H1 (cell line): ENCODE data around the gene CD81. TPM values are rescaled to one million over a fixed set of nuclear protein-coding genes. Genes with fewer than 3 reads are reported as not detected.
A peak's percentile ranks its signal among the peaks of the same experiment; 100 is the strongest.

Experiments
- CTCF ChIA-PET: fragments of 300-600 bp; sonication (Branson Sonifier 250); formaldehyde crosslinking; loops from one replicate; lab custom pipeline; 2021; ENCODE audit not compliant: partially characterized antibody; lab: Charles Lee
- POLR2A ChIA-PET: fragments of 300-600 bp; sonication (Branson Sonifier 250); formaldehyde crosslinking; loops from one replicate; lab custom pipeline; 2021; ENCODE audit warnings: inconsistent platforms; ENCODE audit not compliant: partially characterized antibody; lab: Charles Lee
- DNase-seq, 2 experiments: peaks; one replicate each; pipeline versions ENCODE4 v3.0.0 to v3.0.0-alpha.2; 2010 to 2022; ENCODE audit warnings: low spot score in 2 of 2, low read depth in 1 of 2, mixed read lengths in 1 of 2
- FAIRE-seq: peaks from 2 replicates; lab custom pipeline; 2011; peaks lifted over from hg19 to GRCh38; lab: Jason Lieb, UNC
- H2AFZ ChIP-seq: 2 replicates; pipeline ENCODE4 v1.8.1; 2012; ENCODE audit warnings: low read length, inconsistent platforms
- H2AK5ac ChIP-seq: 2 replicates; pipeline ENCODE4 v1.6.1; 2013; ENCODE audit warnings: low read depth, low read length
- H2BK120ac ChIP-seq: replicated peaks from 2 replicates; pipeline ENCODE3; 2013; ENCODE audit warnings: low read depth, low read length, inconsistent platforms
- H2BK12ac ChIP-seq: 2 replicates; pipeline ENCODE4 v1.6.1; 2013; ENCODE audit warnings: low read depth, low read length
- H2BK15ac ChIP-seq: 2 replicates; pipeline ENCODE4 v1.6.1; 2013; ENCODE audit warnings: low read length
- H2BK20ac ChIP-seq: 2 replicates; pipeline ENCODE4 v1.6.1; 2013; ENCODE audit warnings: low read length
- H2BK5ac ChIP-seq: 2 replicates; pipeline ENCODE4 v1.6.1; 2013; ENCODE audit warnings: low read depth, low read length
- H3K14ac ChIP-seq: 2 replicates; pipeline ENCODE4 v1.6.1; 2013; ENCODE audit warnings: inconsistent platforms; ENCODE audit not compliant: insufficient read length
- H3K18ac ChIP-seq: 2 replicates; pipeline ENCODE4 v1.6.1; 2013; ENCODE audit warnings: low read length; ENCODE audit errors: extremely low read depth
- H3K23ac ChIP-seq: 2 replicates; pipeline ENCODE4 v1.6.1; 2013; ENCODE audit warnings: inconsistent platforms; ENCODE audit not compliant: insufficient read length
- H3K23me2 ChIP-seq: 2 replicates; pipeline ENCODE4 v1.6.1; 2013; ENCODE audit warnings: low read depth, low read length
- H3K27ac ChIP-seq: 2 replicates; pipeline ENCODE4 v1.6.1; 2011; ENCODE audit warnings: low read depth, low read length, inconsistent platforms
- H3K27me3 ChIP-seq, 4 experiments: replicated peaks in 1 of 4; 1 replicate in 1 of 4; 2 replicates in 3 of 4; pipeline versions ENCODE4 v1.6.1 to v1.8.1; 2011 to 2013; ENCODE audit warnings: low read length in 3 of 4, mild to moderate bottlenecking in 3 of 4, inconsistent platforms in 2 of 4, mixed read lengths in 2 of 4, moderate library complexity in 1 of 4; ENCODE audit not compliant: control insufficient read depth in 3 of 4, insufficient read depth in 3 of 4; ENCODE audit errors: extremely low read depth in 1 of 4
- H3K36me3 ChIP-seq, 4 experiments: 2 replicates each; pipeline versions ENCODE4 v1.6.1 to v1.8.1; 2011 to 2013; ENCODE audit warnings: mild to moderate bottlenecking in 4 of 4, low read length in 3 of 4, moderate library complexity in 2 of 4, control low read depth in 1 of 4, inconsistent platforms in 1 of 4; ENCODE audit not compliant: insufficient read depth in 4 of 4, control insufficient read depth in 2 of 4
- H3K4ac ChIP-seq: replicated peaks from 2 replicates; pipeline ENCODE3; 2013; ENCODE audit warnings: low read length, low read depth, mixed read lengths, inconsistent platforms; ENCODE audit not compliant: insufficient read length
- H3K4me1 ChIP-seq, 4 experiments: replicated peaks in 1 of 4; 1 replicate in 1 of 4; 2 replicates in 3 of 4; pipeline versions ENCODE4 v1.6.1 to v1.8.1; 2011 to 2013; ENCODE audit warnings: low read length in 3 of 4, inconsistent platforms in 2 of 4, mixed read lengths in 1 of 4; ENCODE audit not compliant: insufficient read depth in 4 of 4, control insufficient read depth in 3 of 4
- H3K4me2 ChIP-seq, 2 experiments: 2 replicates each; pipeline versions ENCODE4 v1.6.1 to v1.8.1; 2011 to 2013; ENCODE audit warnings: low read depth in 2 of 2, low read length in 2 of 2, control low read depth in 1 of 2, inconsistent platforms in 1 of 2, mild to moderate bottlenecking in 1 of 2; ENCODE audit not compliant: insufficient read depth in 1 of 2
- H3K4me3 ChIP-seq, 4 experiments: fragments of 200-600, 300-600 bp in 1 of 4; sonication (generic), shearing (Covaris generic), sonication (Bioruptor Twin) in 1 of 4; 2 replicates each; pipeline versions ENCODE4 v1.5.1 to v1.8.1; 2011 to 2016; ENCODE audit warnings: low read length in 4 of 4, low read depth in 3 of 4, control low read depth in 2 of 4, inconsistent platforms in 2 of 4, mild to moderate bottlenecking in 2 of 4, mixed read lengths in 1 of 4, moderate library complexity in 1 of 4; ENCODE audit not compliant: insufficient read depth in 2 of 4; ENCODE audit errors: extremely low read depth in 1 of 4
- H3K56ac ChIP-seq: replicated peaks from 2 replicates; pipeline ENCODE3; 2013; ENCODE audit warnings: low read depth, mild to moderate bottlenecking, mixed read lengths, low read length, inconsistent platforms; ENCODE audit not compliant: insufficient read length
- H3K79me1 ChIP-seq: 2 replicates; pipeline ENCODE4 v1.6.1; 2013; ENCODE audit warnings: low read depth, low read length, control low read depth
- H3K79me2 ChIP-seq, 2 experiments: 2 replicates each; pipeline versions ENCODE4 v1.6.1 to v1.8.1; 2012 to 2013; ENCODE audit warnings: low read length in 2 of 2, mild to moderate bottlenecking in 2 of 2, inconsistent platforms in 1 of 2; ENCODE audit not compliant: insufficient read depth in 2 of 2, control insufficient read depth in 1 of 2
- H3K9ac ChIP-seq, 4 experiments: replicated peaks in 1 of 4; 1 replicate in 1 of 4; 2 replicates in 3 of 4; pipeline versions ENCODE4 v1.6.1 to v1.8.1; 2011 to 2013; ENCODE audit warnings: low read depth in 3 of 4, low read length in 3 of 4, control low read depth in 2 of 4, mild to moderate bottlenecking in 2 of 4, moderate library complexity in 2 of 4, inconsistent platforms in 1 of 4; ENCODE audit errors: extremely low read depth in 1 of 4
- H3K9me3 ChIP-seq, 2 experiments: 2 replicates each; pipeline versions ENCODE4 v1.6.1 to v1.8.1; 2012 to 2013; ENCODE audit warnings: mild to moderate bottlenecking in 2 of 2, moderate library complexity in 2 of 2, control low read depth in 1 of 2, inconsistent platforms in 1 of 2, low read depth in 1 of 2, low read length in 1 of 2, mixed read lengths in 1 of 2; ENCODE audit not compliant: insufficient read depth in 2 of 2
- H4K20me1 ChIP-seq, 2 experiments: replicated peaks in 1 of 2; 2 replicates each; pipeline versions ENCODE3 to v1.8.1; 2011 to 2013; ENCODE audit warnings: inconsistent platforms in 2 of 2, low read length in 2 of 2, mild to moderate bottlenecking in 1 of 2; ENCODE audit not compliant: insufficient read depth in 2 of 2, control insufficient read depth in 1 of 2
- H4K5ac ChIP-seq: 2 replicates; pipeline ENCODE4 v1.6.1; 2013; ENCODE audit warnings: low read length, low read depth, mixed read lengths, inconsistent platforms; ENCODE audit not compliant: insufficient read length
- H4K8ac ChIP-seq: 2 replicates; pipeline ENCODE4 v1.8.0; 2013; ENCODE audit warnings: mild to moderate bottlenecking, moderate library complexity, low read length, inconsistent platforms; ENCODE audit not compliant: insufficient read depth; ENCODE audit errors: extremely low read depth
- H4K91ac ChIP-seq: replicated peaks from 2 replicates; pipeline ENCODE3; 2013; ENCODE audit warnings: low read length, mixed read lengths, inconsistent platforms; ENCODE audit not compliant: insufficient read length
- ATF3 ChIP-seq: IDR thresholded peaks from 2 replicates; pipeline ENCODE4 v1.6.1; 2011; ENCODE audit warnings: low read depth, mild to moderate bottlenecking, low read length; ENCODE audit not compliant: insufficient read depth
- BCL11A ChIP-seq, 2 experiments: IDR thresholded peaks; one replicate each; pipeline ENCODE4 v1.6.1; 2011; ENCODE audit warnings: low read depth in 2 of 2, low read length in 2 of 2, mild to moderate bottlenecking in 2 of 2
- CHD1 ChIP-seq: IDR thresholded peaks from 2 replicates; pipeline ENCODE4 v1.6.1; 2012; ENCODE audit warnings: low read depth, low read length, improper control_type of control experiment
- CREB1 ChIP-seq: IDR thresholded peaks from 2 replicates; pipeline ENCODE4 v1.6.1; 2012; ENCODE audit warnings: inconsistent platforms
- EGR1 ChIP-seq: IDR thresholded peaks from 2 replicates; pipeline ENCODE4 v1.6.1; 2011; ENCODE audit warnings: low read depth, low read length, borderline replicate concordance
- HDAC2 ChIP-seq, 2 experiments: fragments of 300-600 bp in 1 of 2; sonication (generic) in 1 of 2; IDR thresholded peaks; 2 replicates each; pipeline ENCODE4 v1.6.1; 2011 to 2012; ENCODE audit warnings: low read depth in 2 of 2, low read length in 2 of 2, mild to moderate bottlenecking in 2 of 2, moderate library complexity in 2 of 2, borderline replicate concordance in 1 of 2, inconsistent platforms in 1 of 2
- SRF ChIP-seq: IDR thresholded peaks from 2 replicates; pipeline ENCODE4 v1.6.1; 2011; ENCODE audit warnings: mild to moderate bottlenecking, low read depth, low read length, moderate library complexity
- SUZ12 ChIP-seq: fragments of 200-600 bp; sonication (generic); IDR thresholded peaks from 2 replicates; pipeline ENCODE4 v1.6.1; 2012; ENCODE audit warnings: mild to moderate bottlenecking, inconsistent platforms, low read length, moderate library complexity, mixed read lengths
- WGBS, 2 experiments: shearing (Covaris generic) in 1 of 2; methylation state at CpG; one replicate each; pipeline versions ENCODE4 v1.1.6 to v1.1.7; 2013 to 2015; ENCODE audit warnings: low lambda C conversion rate in 2 of 2, mixed read lengths in 2 of 2, inconsistent platforms in 1 of 2, low coverage in 1 of 2, missing lambda C conversion rate in 1 of 2; ENCODE audit not compliant: insufficient replicate concordance in 2 of 2, insufficient coverage in 1 of 2, insufficient read length in 1 of 2; ENCODE audit errors: extremely low coverage in 1 of 2, missing lambda C conversion rate in 1 of 2; 5-methylcytosine and 5-hydroxymethylcytosine counted together
- polyA plus RNA-seq, 7 experiments: library from polyadenylated mRNA; depleted of rRNA in 3 of 7; stranded (reverse) in 5 of 7; unstranded in 2 of 7; fragments of >200 nt in 5 of 7; fragments of 200-250 nt in 2 of 7; gene quantifications; 1 replicate in 5 of 7; 2 replicates in 1 of 7; 4 replicates in 1 of 7; pipeline versions ENCODE4 v1.2.1 to v1.2.3, GENCODE V29; 2011 to 2013; ENCODE audit warnings: missing spikeins in 2 of 7, mixed read lengths in 2 of 7
- total RNA-seq: library from RNA; stranded (reverse); fragmentation: NEBNext Ultra II Directional; extraction: Animal tissue kit (Norgen Biotek cat#: 25700); gene quantifications from 2 replicates; pipeline ENCODE4 v1.2.1, GENCODE V29; 2021

Gene CD81
- total and polyA plus RNA-seq, 2 of the 8 experiments (the other 6 are each of a cell fraction or from before 2014, with no cell fraction given), result 238 to 309 TPM

GRCh38 chr11:2383852-2384804 is 7.0 kb downstream of the CD81 start:
- no peak overlapping the region for H2AK5ac ChIP-seq
- H3K4me2 ChIP-seq, result no peak overlapping the region
- POLR2A ChIA-PET, result interaction anchor here (0.6 to 0.9 kb wide), 2 partner anchors 15 to 21 kb away, joined by 3 read pairs; no protein-coding TSS in a partner anchor
- 0 out of 8 replicates have a peak, but pooled peaks cover 0 to 4% (median 0%) of the 10 kb centered on the region in 4 experiments for H3K36me3 ChIP-seq
- H3K27ac ChIP-seq, result no peak overlapping the region
- no peak overlapping the region for H4K8ac ChIP-seq
- DNase-seq (peak in 1 of 2 experiments; percentile 68), FAIRE-seq (no peak)
- no peaks in the 10 kb centered on the region for H3K27me3 ChIP-seq
- no peaks in the 10 kb centered on the region for H3K23me2 ChIP-seq
- no peak overlapping the region for H2BK12ac ChIP-seq
- CTCF ChIA-PET, result interaction anchor here (2.8 to 7.5 kb wide), 3 partner anchors 16 to 79 kb away, joined by 8 to 43 read pairs (median 29); partner anchors contain the start of gene TSSC4
- no peak overlapping the region for H3K56ac ChIP-seq
- TF ChIP-seq SRF, result no peak
- no peak for TF ChIP-seq EGR1
- no peak for TF ChIP-seq ATF3
- no peak for TF ChIP-seq HDAC2 (IDR thresholded peaks at IDR 0.05; ENCODE audit: borderline replicate concordance in 1 of 2, low read depth in 2 of 2, low read length in 2 of 2)
- TF ChIP-seq CHD1, result no peak
- no peak for TF ChIP-seq BCL11A (IDR thresholded peaks at IDR 0.05; ENCODE audit: low read depth in 2 of 2, low read length in 2 of 2)
- no peak for TF ChIP-seq SUZ12
- TF ChIP-seq CREB1, result no peak
- H3K79me2 ChIP-seq, result peaks cover 29 to 95% of the 10 kb centered on the region in 2 experiments; a peak in 3 of 4 replicates
- H4K20me1 ChIP-seq, result peaks cover 49 to 67% of the 10 kb centered on the region in 2 experiments
- H4K91ac ChIP-seq, result no peak overlapping the region
- H3K4me1 ChIP-seq, result peaks cover 0 to 19% (median 6%) of the 10 kb centered on the region in 4 experiments; a peak in 5 of 7 replicates
- H2BK15ac ChIP-seq, result no peak overlapping the region
- H2BK20ac ChIP-seq, result no peak overlapping the region
- H3K18ac ChIP-seq, result no peak overlapping the region
- no peak overlapping the region for H2BK120ac ChIP-seq
- H3K9ac ChIP-seq, result no peak overlapping the region
- no peak overlapping the region for H3K14ac ChIP-seq
- peaks cover 28% of the 10 kb centered on the region for H3K79me1 ChIP-seq
- 93% methylated on average over 11 of the region's 33 CpGs; no CpG with 5 or more reads in 1 of the 2 experiments for WGBS, 2 experiments
- no peak overlapping the region for H4K5ac ChIP-seq
- H3K9me3 ChIP-seq, result no peaks in the 10 kb centered on the region
- no peak overlapping the region for H3K4ac ChIP-seq
- H3K4me3 ChIP-seq, result no peak overlapping the region; a peak in 1 of 8 replicates
- no peak overlapping the region for H3K23ac ChIP-seq
- no peak overlapping the region for H2AFZ ChIP-seq
- H2BK5ac ChIP-seq, result peak overlapping the region; percentile 66; the same call in 1 of the 2 replicates
